RKO (cell line): ENCODE data around the gene ZNF750.
A peak's percentile ranks its signal among the peaks of the same experiment; 100 is the strongest.

Experiments
- DNase-seq: peaks from one replicate; pipeline ENCODE4 v3.0.0-alpha.2; 2016; ENCODE audit warnings: low spot score

Gene ZNF750

GRCh38 chr17:82872591-82873520 is 33.0 kb upstream of the ZNF750 start:
- DNase-seq = no peak

DNA sequence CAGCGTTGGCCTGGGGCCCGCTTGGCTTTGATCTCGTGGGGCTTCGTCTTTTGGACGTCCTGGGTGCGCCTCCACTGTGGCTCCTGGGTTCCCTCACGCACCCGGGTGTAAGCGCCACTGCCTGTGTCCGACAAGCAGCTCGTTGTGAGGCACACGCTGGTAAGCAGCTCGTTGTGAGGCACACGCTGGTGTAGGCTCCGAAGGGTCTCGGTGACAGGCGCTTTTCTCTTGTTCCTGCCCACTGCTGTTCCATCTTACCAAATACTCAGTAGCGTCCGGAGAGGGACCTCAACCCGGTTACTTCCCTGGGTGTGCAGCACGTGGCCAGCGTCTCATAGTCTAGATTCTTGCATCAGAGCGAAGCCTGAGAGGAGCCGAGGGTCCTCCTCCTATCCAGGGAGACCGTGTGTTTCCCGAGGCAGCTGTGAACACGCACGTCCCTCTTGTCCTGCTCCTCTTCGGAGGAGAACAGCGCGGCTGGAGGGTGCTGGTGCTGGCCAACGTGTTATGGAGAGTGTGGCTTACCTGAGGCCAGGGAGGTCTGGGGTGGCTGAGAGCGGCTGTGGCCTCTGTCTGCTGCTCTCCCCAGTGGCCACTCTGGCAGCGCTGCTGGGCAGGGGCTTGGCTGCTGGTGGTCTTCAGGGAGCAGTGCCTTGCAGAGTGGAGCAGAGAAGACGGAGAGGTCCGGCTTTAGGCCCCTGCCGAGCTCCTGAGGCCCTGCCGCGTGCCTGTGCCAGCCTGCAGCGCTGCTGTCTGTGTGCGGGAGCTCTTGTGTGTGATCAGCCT is 32.1 kb upstream of the ZNF750 start:
- DNase-seq = no peak

DNA sequence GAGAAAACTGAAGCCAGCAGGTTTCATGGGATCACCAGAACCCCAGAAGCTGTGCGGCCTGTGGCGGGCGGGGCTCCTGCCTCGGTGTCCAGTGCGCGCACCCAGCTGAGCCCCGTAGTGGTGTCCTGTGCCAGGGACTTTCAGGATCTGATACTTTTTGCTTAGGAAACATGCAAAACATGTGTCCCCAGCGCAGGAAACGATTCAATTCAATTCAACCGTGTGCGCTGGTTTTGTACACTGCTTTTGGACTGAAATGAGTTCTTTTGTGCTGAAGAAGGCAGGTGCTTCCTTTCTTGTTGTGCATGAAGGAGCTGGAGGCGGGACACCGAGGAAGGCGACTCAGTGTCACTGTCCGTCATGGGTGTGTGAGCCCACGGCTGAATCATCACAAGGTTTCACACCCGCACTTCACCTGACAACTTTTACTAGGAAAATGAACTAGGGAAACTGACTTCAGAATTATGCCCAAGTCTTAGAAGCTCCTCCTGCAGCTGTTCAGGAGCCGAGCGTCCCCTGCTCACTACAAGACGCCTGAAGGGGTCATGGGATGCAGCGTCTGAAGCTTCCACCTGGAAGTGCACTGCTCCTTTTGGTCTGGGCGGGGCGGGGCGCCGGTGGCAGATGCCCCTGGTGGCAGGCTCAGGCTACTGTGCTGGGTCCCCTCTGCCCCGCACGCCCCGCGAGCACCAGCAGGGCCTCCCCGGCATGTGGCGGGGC is 31.4 kb upstream of the ZNF750 start:
- no peak for DNase-seq

GRCh38 chr17:82870541-82870940 is 30.7 kb upstream of the ZNF750 start:
- DNase-seq = no peak

DNA sequence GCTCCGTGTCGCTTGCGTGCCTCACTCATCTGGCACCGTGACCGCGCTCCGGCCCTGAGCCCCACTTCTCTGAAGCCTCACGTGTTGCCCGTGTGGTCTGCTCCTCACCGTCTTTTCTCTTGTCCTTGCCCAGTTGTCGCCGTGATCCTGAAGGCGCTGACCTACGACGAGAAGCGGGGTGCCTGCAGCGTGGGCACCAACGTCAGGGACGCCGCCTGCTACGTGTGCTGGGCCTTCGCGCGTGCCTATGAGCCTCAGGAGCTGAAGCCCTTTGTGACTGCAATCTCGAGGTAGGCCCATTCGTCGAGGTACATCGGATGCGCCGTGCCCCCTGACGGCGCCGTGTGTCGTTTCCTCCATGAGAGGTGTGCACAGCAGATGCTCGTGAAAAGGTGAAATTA is 30.3 kb upstream of the ZNF750 start:
- DNase-seq = no peak

- no peak for DNase-seq
Measured at GRCh38 chr17:82869536-82869935, 29.7 kb upstream of the ZNF750 start.

- no peak for DNase-seq
Measured at GRCh38 chr17:82868715-82869131, 28.9 kb upstream of the ZNF750 start.

DNA sequence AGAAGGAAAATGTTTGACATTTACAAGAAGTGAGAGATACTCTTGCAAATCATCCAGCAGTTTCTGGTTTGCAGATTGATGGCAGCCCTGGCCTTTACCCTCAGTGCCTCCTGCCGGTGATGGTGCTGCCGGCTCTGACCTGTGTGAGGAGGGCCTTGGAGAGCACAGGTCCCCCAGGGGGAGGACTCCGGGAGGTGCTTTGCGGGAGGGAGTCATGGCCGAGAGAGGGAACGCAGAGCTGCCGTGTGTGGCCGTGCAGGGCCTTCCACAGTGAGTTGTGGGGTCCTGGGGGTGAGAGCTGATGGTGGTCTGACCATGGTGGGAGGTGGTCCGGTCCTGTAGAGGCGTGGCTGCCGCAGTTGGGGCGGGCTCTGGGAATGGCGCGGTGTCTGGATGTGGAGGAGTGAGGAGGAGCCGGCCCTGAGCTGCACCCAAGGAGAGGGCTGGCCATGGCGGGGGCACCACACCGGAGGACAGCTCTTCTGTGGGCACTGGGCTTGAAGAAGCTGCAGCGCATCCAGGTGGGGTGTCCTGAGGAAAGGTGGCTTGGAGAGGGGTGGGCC is 28.0 kb upstream of the ZNF750 start:
- DNase-seq = no peak

DNA sequence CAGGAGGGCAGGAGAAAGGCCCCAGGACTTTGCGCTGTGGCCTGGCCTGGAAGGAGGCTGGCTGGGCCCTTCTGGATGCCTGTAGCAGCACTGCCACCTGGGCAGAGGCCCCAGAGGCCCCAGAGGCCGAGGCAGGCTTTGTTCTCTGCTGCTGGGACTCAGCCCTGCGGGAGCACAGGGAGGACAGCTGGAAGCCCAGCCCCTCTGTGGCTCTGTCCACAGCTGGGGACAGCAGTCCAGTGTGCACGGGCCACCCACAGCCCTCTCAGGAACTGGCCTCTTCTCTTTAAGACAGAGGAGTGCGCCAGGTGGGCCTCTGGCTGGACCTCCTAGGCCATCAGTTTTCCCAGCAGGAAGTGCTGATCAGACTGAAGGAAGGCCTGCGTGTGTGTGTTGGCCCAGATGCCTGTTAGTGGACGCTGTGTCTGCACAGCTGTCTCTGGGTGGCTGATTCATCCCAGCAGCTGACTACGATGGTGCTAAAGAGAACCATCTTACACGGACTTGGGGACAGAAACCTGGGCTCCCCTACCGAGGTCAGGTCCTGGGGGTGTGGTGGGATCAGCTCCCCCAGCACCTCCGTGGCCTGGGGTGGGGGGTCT is 26.9 kb upstream of the ZNF750 start:
- DNase-seq = peak; percentile 28

- DNase-seq = no peak
Measured at GRCh38 chr17:82865774-82866395, 26.1 kb upstream of the ZNF750 start.

DNA sequence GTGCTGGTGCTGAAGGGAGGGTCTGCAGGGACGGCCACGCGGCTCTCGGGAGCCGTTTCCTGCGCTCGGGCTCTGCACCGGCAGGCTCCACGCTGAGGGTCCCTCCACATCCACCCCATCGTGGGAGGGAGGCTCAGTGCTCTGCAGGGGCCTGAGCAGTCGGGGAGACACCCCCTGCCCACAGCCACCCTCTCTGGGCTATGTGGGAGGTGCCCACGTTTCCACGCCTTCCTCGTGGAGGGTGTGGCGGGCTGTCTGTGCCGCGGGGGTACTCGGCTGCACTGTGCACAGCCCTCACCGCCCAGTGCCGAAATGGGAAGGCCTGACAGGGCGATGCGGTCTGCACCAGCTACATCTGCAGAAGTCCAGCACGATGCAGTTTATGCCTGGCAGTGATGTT is 25.5 kb upstream of the ZNF750 start:
- DNase-seq = no peak

DNA sequence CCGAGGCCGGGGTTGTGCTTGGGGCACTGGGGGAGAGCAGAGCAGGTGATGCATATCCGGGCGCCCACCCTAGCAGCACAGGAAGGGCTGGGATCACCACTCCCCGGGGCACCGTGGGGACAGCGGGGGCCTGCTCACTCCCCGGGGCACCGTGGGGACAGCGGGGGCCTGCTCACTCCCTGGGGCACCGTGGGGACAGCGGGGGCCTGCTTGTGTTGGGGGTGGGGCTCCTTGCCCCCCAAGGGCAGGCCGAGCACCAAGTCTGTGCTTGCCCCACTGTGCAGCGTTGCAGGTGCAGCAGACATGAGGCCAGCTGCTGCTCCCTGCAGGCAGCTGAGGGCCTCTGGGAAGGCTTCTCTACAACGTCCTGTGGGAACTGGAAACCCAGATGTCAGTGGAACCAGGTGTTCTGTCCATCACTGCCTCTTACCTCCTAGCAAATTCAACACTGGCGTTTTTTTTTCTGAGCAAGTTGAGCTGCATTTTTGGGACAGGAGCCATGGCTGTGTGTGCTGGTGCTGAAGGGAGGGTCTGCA is 25.0 kb upstream of the ZNF750 start:
- DNase-seq = no peak

DNA sequence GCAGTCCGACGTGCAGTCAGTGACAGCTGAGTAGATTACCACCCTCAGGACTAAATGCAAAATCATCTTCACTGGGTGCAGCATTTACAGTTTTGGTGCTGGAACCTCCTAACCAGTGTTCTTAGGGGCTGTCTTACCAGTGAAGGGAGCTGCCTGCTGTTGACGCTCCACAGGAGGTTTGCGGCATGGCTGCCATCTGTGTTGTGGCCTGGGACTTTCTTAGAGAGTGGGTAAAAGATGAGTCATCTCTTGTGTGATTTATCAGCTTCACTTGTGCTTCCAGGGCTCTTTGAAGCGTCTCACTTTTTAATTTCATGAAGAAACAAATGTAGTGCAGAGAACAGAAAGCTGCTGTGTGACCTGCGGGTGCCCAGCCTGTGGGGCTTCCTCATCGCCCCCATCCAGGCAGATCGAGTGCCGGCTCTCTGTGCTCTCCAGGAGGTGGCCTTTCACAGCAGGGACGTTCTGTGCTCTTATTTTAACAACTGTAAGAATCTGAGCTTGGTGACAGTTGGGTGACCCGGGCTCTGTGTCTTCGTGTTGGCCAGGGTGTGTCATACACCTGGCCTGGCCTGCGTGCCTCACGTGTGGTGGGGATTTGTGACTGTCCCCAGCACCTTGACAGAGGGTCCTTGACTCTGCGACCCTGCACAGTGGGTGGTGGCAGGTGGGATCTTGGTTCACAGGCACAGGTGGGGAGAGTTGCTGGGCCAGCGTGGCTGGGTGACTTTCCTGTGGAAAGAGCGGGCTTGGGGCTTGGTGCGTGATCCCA is 24.3 kb upstream of the ZNF750 start:
- no peak for DNase-seq

GRCh38 chr17:82863383-82863940 is 23.6 kb upstream of the ZNF750 start:
- no peak for DNase-seq

DNA sequence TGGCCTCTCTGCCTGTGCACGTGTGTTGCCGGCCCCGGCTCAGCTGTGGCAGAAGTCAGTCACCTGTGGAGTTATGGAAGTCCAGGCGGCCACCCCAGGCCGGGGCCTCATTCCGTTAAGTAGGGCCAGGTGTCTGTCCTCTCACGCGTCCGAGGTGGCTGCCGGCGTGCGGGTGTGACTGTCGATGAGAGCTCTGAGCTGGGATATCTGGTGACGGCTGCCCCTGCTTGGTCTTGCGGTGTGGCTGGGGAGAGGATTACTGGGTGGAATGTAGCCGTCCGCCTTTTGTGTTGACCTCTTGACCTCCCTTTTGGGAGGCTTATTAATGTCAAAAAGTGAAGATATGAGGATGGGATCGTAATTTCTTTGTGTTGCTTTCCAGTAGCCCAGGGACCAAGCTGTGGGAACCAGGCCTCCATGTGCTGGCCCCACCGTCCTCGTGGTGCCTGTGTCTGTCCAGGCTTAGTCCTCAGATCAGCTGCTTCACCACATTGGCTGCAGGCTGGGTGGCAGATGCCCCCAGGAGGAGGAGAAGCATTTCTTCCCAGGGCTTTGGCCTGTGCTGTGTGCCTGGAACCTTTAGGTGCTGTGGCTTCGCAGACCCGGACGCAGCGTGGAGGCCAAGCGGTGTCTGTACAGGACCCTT is 23.0 kb upstream of the ZNF750 start:
- no peak for DNase-seq

GRCh38 chr17:82862191-82862590 is 22.4 kb upstream of the ZNF750 start:
- DNase-seq = no peak

GRCh38 chr17:82861393-82861775 is 21.6 kb upstream of the ZNF750 start:
- DNase-seq = no peak

DNA sequence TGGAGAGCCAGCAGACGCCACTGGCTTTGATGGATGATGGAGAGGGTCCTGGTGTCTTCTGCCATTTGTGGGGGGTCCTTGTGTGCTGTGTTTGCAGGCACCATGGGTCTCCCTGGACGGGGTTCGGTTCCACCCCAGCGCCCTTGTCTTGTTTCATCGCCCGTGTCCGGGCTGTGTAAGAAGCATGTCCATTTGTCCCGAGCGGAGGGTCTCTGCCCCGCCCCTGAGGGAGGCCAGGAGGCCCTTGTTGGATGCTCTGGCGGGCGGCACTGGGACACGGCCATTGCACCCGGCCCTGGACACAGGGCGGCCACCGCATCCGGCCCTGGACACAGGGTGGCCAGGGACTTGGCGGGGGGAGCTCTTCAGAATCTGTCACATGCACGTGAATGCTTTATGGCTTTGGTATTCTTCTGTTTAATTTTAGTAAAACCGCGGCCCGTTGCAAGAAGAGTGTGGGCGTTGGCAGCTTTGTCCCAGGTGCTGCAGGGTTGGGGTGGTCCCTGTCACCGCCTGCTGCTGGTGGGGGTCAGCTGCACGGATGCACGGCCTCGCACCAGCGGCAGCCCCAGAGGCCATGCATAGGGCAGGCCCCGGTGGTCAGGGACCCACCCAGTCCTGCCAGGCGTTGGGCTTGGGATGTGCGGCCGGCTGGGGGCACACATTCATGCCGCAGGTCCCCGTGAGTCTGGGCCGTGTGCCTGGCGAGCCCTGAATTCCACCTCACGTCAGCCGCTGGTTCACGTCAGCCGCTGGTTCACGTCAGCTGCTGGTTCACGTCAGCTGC is 21.0 kb upstream of the ZNF750 start:
- no peak for DNase-seq
